ENCODE results near the gene GRM3. TPM values are rescaled to one million over a fixed set of nuclear protein-coding genes. Genes with fewer than 3 reads are reported as not detected.

The GRM3 gene
- total RNA-seq, 1 donor from 2014 or later, result not detected

DNA sequence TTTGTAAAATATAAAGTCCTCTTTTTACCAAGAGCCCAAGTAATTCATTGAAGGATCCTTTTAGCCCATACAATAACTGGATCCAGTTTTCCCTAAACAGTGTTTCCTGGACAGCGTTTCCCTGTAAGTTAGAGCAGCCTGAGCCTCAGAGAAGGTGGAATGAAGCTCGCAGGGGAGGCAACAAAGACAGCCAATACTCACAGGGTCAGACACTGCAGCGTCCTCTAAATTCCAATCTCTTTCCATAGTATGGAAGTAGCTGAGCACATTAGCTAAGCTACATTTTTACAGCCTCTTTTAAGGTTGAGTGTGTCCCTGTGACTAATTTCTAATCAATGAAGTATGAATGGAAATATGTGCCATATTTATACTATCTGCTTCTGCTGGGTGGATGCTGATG, 193.5 kb downstream of the GRM3 start:
- TF ChIP-seq, protein P1, sequence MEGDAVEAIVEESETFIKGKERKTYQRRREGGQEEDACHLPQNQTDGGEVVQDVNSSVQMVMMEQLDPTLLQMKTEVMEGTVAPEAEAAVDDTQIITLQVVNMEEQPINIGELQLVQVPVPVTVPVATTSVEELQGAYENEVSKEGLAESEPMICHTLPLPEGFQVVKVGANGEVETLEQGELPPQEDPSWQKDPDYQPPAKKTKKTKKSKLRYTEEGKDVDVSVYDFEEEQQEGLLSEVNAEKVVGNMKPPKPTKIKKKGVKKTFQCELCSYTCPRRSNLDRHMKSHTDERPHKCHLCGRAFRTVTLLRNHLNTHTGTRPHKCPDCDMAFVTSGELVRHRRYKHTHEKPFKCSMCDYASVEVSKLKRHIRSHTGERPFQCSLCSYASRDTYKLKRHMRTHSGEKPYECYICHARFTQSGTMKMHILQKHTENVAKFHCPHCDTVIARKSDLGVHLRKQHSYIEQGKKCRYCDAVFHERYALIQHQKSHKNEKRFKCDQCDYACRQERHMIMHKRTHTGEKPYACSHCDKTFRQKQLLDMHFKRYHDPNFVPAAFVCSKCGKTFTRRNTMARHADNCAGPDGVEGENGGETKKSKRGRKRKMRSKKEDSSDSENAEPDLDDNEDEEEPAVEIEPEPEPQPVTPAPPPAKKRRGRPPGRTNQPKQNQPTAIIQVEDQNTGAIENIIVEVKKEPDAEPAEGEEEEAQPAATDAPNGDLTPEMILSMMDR (conservative IDR thresholded peaks at IDR 0.05; ENCODE audit: low read depth, low read length), result no peak
- H3K4me3 ChIP-seq (ENCODE audit: low read depth, low read length), result no peak overlapping the region
- DNase-seq (ENCODE audit: low read depth), result no peak

DNA sequence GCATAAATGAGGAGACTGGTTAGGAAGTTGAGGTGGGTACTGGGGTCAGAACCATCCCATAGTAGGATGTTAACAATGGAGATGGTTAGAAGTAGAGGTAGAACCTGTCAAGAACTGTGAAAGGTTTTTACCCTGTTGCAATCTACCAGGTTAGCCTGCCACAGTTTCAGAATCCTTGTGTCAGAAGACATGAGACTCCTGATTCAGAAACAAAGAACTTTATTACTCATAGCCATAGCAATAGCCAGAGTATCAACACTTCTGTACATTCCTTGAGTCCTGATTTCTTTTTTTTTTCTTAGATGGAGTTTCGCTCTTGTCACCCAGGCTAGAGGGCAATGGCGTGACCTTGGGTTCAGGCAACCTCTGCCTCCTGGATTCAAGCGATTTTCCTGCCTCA, 200.9 kb downstream of the GRM3 start:
- H3K4me3 ChIP-seq (ENCODE audit: low read depth, low read length), result no peak overlapping the region
- DNase-seq (ENCODE audit: low read depth), result no peak
- TF ChIP-seq, protein P1 (conservative IDR thresholded peaks at IDR 0.05; ENCODE audit: low read depth, low read length), result no peak

GRCh38 chr7:86846494-86847190, 202.9 kb downstream of the GRM3 start:
- H3K4me3 ChIP-seq (ENCODE audit: low read depth, low read length), result no peak overlapping the region

DNA sequence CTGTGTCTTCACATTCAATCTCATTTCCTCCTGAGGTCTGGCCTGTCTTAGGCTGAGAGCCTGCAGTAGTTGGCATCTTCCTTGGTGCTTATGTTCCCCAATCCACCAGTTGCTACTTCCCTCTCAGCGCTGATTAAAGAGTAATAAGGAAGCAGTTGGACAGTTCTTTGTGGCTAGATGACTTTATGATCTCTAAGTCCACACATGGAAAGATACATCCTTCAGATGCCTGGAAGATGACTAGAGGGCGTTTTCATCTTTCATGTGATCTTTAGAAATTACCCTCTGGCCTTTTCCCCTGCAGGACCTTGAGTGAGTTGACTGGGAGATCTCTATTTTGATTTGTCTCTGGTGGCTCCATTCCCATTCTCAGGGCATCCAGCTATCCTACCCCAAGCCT, 204.5 kb downstream of the GRM3 start:
- TF ChIP-seq, protein P1 (conservative IDR thresholded peaks at IDR 0.05; ENCODE audit: low read depth, low read length), result no peak
- no peak overlapping the region for H3K4me3 ChIP-seq (ENCODE audit: low read depth, low read length)
- no peak for DNase-seq (ENCODE audit: low read depth)

More at GRCh38 chr7:86846494-86847190, 202.9 kb downstream of the GRM3 start:
- no peak for DNase-seq (ENCODE audit: low read depth)
- TF ChIP-seq, protein P1 (conservative IDR thresholded peaks at IDR 0.05; ENCODE audit: low read depth, low read length), result no peak

DNA sequence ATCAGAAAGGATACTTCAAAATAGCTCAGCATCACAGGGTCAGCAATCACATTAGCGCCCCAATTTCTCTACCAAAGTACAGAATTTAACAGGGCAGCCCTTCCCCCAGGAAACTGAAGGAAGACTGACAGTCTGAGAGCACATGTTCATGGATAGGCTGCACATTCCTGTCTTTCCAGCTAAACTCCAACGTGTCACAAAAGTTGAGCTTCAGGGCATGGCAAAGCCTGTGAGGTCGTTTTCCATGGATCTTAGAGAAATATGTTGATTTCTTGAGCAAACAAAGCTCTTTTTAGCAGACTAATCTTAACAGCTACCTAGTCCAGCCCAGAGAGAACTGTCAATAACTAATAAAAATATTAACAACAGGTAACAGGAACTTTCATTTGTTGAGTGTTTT, 207.9 kb downstream of the GRM3 start:
- no peak overlapping the region for H3K4me3 ChIP-seq (ENCODE audit: low read depth, low read length)
- TF ChIP-seq, protein P1 (conservative IDR thresholded peaks at IDR 0.05; ENCODE audit: low read depth, low read length), result no peak
- no peak for DNase-seq (ENCODE audit: low read depth)

- DNase-seq (ENCODE audit: low read depth), result no peak
- H3K4me3 ChIP-seq (ENCODE audit: low read depth, low read length), result no peak overlapping the region
- TF ChIP-seq, protein P1 (conservative IDR thresholded peaks at IDR 0.05; ENCODE audit: low read depth, low read length), result no peak
Observed at GRCh38 chr7:86863452-86863851, 219.7 kb downstream of the GRM3 start.

- TF ChIP-seq, protein P1 (conservative IDR thresholded peaks at IDR 0.05; ENCODE audit: low read depth, low read length), result no peak
- H3K4me3 ChIP-seq (ENCODE audit: low read depth, low read length), result no peak overlapping the region
Observed at GRCh38 chr7:86867163-86867762, 223.6 kb downstream of the GRM3 start.

More at GRCh38 chr7:86867163-86867762, 223.6 kb downstream of the GRM3 start:
- DNase-seq (ENCODE audit: low read depth), result no peak

All from epithelial cell of proximal tubule (primary cell).